ENCODE results near the gene SH3TC1.

DNA sequence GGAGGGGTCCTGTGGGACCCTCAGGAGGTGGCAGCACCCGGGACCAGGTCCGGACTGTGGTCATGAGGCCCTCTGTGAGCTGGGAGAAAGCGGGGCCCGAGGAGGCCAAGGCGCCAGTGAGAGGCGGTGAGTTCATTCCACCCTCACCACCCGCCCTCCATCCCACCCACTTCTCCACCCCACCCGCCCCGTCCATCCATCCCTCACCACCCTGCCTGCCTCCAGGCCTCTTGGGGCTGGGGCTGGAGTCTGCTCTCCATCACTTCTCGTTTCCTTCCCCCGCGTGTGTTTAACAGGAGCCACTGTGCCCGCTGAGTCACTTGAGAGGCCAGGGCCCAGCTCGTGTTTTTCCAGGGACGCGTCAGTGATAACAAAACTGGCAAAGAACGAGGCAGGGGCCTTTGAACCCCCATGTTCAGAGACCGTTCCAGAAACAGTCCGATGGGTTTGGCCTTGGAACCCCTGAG lies 6.2 kb downstream of the SH3TC1 start:
- no peak for TF ChIP-seq POLR2AphosphoS5 (IDR thresholded peaks at IDR 0.05; ENCODE audit: borderline replicate concordance, low read depth, low read length)
- no peak for TF ChIP-seq EZH2 (IDR thresholded peaks at IDR 0.05)
- TF ChIP-seq FOXP2 (optimal IDR thresholded peaks at IDR 0.05; ENCODE audit: control extremely low read depth, extremely low read length, insufficient read depth), result no peak
